SKM-1 (cell line): Measurements from ENCODE around the gene SPATA13.

ENCODE experiments used
- DNase-seq: peaks from one replicate; lab custom pipeline; 2025; ENCODE audit not compliant: unreplicated experiment; lab: John Stamatoyannopoulos, UW

Gene SPATA13

DNA sequence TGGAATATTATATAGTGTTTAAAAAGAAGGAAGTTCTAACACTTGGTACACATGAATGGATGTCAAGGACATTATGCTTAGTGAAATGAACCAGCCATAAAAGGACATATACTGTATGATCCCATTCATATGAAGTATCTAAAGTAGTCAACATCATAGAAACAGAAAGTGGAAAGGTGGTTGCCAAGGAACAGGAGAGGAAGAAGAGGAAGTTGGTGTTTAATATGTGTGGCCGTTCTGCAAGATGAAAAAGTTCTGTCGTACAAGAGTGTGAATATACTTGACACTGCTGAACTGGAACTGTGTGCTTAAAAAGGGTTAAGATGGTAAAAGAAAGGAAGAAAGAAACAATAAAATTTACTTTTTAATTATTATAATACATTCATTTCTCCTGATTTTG lies 115.8 kb downstream of the SPATA13 start:
- DNase-seq: no peak

DNA sequence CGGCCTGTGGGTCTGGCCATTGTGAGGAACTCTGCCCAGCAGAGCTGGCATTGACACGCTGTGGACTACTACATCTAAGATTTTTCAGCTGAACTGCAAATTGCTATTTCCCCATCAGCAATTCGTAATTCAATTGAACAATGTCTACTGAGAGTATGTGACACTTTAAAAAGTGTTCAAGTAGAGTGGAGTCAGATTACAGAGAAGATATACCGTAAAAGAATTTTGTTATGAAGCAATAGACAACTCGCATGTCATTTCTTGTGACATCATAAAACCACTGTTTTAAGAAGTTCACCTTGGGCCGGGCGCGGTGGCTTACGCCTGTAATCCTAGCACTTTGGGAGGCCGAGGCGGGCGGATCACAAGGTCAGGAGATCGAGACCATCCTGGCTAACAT lies 116.3 kb downstream of the SPATA13 start:
- no peak for DNase-seq

DNA sequence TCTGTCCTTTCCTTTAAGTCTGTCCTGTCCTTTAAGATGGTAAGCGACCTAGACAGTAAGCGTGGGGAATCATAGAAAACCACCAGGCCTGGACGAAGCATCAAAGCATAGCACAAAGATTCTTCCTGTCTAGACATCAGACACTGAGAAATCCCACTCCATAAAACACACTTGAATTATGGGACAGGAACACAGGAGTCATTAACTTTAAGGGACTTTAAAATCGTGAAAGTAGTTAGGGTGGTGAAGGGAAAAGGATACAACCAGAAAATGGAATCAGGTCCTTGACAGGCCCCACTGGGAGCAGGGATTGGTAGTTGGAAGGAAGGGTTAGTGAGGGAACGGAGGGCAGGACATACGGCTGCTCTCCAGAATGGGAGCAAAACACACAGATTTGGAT lies 117.2 kb downstream of the SPATA13 start:
- no peak for DNase-seq

GRCh38 chr13:24279327-24280110 lies 119.0 kb downstream of the SPATA13 start:
- no peak for DNase-seq

DNA sequence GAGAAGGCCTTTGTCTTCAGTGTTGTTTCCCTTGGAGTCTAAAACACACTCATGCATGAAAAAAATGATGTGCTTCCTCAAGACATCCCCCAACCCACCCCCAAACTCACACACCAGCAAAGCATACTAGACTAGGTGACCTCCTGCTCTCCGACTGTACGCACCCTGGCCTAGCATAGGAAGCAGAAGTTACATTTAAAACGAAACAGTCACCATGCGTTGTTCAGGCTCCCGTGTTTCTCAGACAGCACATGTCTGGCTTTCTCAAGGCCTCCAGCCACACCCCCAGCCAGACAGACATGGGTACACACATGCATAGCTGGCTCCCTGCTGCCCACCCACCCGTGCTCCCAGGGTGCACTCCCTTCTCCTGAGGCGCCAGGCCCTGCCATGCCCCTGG lies 120.2 kb downstream of the SPATA13 start:
- DNase-seq: no peak

GRCh38 chr13:24281188-24282008 lies 120.9 kb downstream of the SPATA13 start:
- no peak for DNase-seq

- DNase-seq: no peak
Measured at GRCh38 chr13:24282256-24282655, 121.7 kb downstream of the SPATA13 start.

GRCh38 chr13:24284889-24285565 lies 124.5 kb downstream of the SPATA13 start:
- DNase-seq: no peak

DNA sequence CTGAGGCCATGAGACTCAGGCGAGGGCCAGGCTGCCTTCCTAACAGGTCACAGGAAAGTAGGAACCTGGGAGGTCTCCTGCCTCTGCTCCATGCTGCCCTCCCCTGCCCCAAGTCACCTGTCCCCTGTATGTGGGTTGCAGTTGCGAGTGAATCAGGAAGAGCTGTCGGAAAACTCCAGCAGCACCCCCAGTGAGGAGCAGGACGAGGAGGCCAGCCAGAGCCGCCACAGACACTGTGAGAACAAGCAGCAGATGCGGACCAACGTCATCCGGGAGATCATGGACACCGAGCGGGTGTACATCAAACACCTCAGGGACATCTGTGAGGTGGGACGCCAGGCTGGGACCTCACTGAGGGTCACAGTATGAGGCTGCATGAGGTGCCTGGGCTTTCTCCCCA lies 126.1 kb downstream of the SPATA13 start:
- DNase-seq: no peak

DNA sequence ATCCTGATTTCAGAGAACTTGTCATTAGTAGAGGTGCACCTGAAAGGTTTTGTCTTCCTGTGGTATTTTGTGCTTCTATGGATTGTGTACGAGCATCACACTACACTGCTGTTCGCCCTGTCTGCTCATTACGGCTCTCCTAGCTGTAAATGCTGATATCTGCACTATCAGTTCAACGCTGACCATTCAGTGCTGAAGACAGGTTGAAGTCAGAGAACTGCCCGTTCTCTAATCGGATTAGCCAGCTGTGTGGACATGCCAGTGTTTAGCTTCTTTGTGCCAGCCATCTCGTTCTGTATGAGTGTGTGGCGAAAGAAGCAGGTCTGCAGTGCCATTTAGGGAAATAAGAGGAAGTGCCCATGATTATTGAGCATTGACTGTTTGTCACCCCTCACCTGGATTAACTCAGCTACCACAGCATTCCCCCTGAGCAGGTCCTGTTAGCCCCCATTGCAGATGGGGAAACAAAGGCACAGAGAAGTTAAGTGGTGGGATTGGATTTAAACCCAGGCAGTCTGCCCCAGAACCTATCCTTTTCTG lies 127.3 kb downstream of the SPATA13 start:
- no peak for DNase-seq

- no peak for DNase-seq
Measured at GRCh38 chr13:24288870-24289269, 128.3 kb downstream of the SPATA13 start.

GRCh38 chr13:24290280-24290932 lies 129.9 kb downstream of the SPATA13 start:
- no peak for DNase-seq

DNA sequence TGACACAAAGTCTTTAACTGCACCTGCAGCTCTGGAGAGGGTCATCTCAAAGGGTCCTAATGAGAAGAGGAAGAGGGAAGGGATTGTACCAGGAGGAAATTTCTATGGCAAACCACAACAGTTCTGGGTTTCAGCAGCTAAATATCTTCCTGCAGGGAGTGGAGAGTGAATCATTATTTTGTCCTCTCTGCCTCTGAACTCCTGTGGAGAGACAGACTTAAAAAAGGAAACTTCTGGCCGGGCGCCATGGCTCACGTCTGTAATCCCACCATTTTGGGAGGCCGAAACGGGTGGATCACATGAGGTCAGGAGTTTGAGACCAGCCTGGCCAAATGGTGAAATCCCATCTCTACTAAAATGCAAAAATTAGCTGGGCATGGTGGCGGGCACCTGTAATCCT lies 132.0 kb downstream of the SPATA13 start:
- no peak for DNase-seq

DNA sequence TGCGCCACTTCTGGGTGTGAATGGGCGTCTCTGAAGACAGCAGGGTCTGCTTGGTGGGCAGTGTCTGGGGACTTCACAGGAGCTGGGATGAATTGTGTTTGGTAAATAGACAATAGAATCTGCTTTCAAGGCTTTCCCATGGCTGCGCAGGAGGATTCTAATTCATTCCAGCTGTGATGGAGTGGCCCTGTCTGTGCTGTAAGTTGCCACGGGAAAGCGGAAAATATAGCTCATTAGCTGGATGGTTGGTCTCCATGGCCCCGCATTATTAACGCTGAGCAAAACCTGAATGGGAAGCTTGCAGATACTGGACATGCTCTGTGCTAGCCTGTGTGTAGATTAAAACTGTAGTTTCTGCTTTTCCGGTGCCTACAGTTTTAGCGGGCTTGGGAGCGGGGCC lies 133.2 kb downstream of the SPATA13 start:
- DNase-seq: no peak

GRCh38 chr13:24299488-24300114 lies 139.1 kb downstream of the SPATA13 start:
- no peak for DNase-seq

GRCh38 chr13:24301434-24301833 lies 140.9 kb downstream of the SPATA13 start:
- no peak for DNase-seq

DNA sequence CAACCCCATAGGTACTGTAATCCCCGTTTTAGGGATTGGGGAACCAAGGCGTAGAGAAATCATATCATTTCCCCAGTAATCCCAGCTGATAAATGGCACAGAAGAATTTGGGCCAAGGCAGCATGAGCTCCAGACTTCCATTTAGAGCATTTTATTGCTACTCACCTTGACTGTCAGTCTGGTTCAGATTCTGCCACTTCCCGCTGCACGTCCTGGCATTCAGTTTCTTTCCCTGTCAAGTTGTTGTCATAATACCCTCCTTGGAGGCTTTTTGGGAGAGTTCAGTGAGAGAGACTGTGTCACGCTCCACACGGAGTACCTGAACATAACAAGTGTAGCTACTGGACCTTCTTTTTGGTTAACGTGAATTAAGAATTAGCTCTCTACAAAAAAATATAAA lies 141.4 kb downstream of the SPATA13 start:
- DNase-seq: no peak

DNA sequence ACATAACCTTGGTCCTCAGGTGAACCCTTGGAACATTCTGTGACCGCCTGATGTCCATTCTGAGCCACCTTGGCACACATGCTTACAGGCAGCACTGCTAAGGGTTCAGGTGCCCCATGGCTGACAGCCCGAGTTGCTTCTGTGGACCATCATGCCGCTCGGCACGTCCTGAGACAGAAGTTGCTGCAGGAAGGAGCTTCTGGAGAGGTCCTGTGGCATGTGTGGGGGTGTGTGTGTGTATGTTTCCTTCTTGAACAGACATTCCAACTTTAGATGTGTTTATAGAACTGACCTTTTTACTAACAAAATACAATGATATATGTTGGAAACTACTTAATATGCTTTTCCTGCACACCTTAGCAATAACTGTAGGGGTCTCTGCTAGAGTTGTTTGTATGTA lies 144.1 kb downstream of the SPATA13 start:
- no peak for DNase-seq

DNA sequence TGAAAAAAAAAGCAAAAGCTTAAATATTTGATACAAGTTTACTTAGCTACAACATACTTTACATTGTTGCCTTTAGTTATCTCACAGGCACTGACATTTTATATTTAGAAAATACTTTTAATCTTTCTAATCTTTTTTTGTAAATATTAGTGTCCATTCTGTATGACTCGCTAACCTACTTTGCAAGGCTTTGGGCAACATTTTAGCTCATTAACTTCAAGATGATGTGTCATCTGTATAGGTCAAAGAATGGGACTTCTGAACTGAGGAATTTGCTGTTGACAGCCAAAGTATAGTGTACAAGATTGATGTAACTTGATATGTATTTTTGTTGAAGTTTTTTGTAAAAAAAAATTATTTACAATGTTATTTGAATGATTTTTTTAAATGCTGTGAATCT lies 146.1 kb downstream of the SPATA13 start:
- DNase-seq: no peak

GRCh38 chr13:24307211-24308067 lies 146.9 kb downstream of the SPATA13 start:
- no peak for DNase-seq
